ENCODE measurements around the gene ANXA6.

ANXA6 gene

DNA sequence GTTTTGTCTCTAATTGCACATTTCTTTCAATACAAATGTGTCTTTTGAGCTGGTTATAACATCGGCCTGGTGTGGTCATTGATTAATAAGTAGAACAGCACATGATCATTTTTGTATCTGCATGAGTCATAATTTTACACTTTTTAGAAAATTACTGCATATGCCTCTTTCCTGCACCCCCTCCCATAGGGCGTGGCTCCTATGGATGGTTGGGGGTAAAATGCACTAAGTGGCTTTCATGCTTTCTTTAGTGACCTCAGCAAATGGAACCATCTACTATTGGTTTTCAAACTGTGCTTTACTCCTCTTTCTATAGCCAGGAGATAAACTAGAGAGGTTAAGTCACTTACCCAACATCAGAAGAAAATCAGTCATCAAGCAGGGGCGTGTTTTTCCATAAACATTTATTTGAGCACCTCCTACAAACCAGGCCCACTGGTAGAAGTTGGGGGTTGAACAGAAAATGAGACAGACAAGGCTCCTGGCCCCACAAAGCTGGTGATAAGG is 3.8 kb downstream of the ANXA6 start:
- no peak for DNase-seq (ENCODE audit: low read depth, low spot score)

- DNase-seq (ENCODE audit: low read depth, low spot score), result no peak
Observed at GRCh38 chr5:151153300-151153699, 4.3 kb downstream of the ANXA6 start.

GRCh38 chr5:151151793-151152192 is 5.8 kb downstream of the ANXA6 start:
- DNase-seq (ENCODE audit: low read depth, low spot score), result no peak

- no peak for DNase-seq (ENCODE audit: low read depth, low spot score)
Observed at GRCh38 chr5:151151263-151151660, 6.3 kb downstream of the ANXA6 start.

GRCh38 chr5:151150471-151151262 is 6.9 kb downstream of the ANXA6 start:
- DNase-seq (ENCODE audit: low read depth, low spot score), result no peak

- no peak for DNase-seq (ENCODE audit: low read depth, low spot score)
Observed at GRCh38 chr5:151148583-151148982, 9.0 kb downstream of the ANXA6 start.

DNA sequence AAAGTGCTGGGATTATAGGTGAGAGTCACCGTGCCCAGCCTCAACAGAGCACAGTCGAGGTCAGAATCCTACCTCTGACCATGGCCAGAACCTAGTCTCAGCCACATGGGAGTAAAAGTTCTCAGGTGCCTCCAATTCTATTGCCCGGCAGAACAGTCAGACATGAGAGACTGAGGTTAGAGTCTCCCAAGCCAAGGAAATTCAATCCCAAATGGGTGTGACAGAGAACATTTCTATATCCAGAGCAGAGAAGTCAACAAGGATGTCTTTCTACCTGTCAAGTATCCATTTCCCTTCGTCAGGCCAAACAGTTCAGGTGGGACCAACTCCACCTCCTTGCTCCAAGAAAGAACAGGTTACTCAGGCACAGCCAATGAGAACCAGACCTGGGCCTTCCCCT is 10.5 kb downstream of the ANXA6 start:
- no peak for DNase-seq (ENCODE audit: low read depth, low spot score)

DNA sequence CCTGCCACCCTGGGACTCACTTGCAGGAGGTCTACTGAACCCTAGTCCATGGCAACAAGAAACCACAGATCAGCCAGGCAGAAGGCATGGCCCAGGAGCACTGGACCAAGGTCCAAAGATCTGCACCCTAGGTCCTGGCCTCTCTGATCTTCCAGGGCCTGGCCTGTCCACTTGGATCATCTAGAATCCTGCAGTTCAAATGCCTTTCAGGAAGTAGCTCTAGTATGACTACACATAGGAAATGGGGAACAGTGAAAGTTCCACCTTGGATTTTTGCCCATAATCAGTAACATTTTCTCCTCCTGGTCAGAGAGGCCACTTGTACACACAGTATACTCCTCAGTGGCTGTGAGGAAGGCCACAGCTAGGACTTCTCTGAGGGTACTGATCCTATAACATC is 11.5 kb downstream of the ANXA6 start:
- DNase-seq (ENCODE audit: low read depth, low spot score), result no peak

GRCh38 chr5:151144922-151145321 is 12.7 kb downstream of the ANXA6 start:
- DNase-seq (ENCODE audit: low read depth, low spot score), result no peak

DNA sequence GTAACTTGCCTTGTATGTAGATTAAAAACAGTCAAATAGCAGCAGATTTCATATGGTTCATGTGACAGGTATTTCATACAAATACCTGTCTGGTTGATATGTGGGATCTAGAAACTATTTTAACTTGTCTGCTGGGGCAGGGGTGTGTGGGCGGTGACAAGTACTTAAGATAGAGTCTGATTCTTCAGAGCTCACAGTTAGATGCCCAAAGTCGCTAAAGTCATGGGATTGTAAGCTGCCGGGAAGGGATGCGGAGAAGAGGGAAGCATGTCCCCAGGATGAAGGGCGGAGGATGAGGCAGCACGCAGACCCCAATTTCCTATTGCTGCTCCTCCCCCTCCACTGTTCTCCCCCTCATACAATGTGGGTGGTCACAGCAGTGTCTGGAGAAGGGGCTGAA is 13.3 kb downstream of the ANXA6 start:
- no peak for DNase-seq (ENCODE audit: low read depth, low spot score)

- DNase-seq (ENCODE audit: low read depth, low spot score), result no peak
Observed at GRCh38 chr5:151143645-151144044, 13.9 kb downstream of the ANXA6 start.

- DNase-seq (ENCODE audit: low read depth, low spot score), result no peak
Observed at GRCh38 chr5:151142933-151143332, 14.6 kb downstream of the ANXA6 start.

GRCh38 chr5:151141535-151141934 is 16.0 kb downstream of the ANXA6 start:
- no peak for DNase-seq (ENCODE audit: low read depth, low spot score)

- DNase-seq (ENCODE audit: low read depth, low spot score), result no peak
Observed at GRCh38 chr5:151140686-151141459, 16.7 kb downstream of the ANXA6 start.

GRCh38 chr5:151139646-151140045 is 17.9 kb downstream of the ANXA6 start:
- DNase-seq (ENCODE audit: low read depth, low spot score), result no peak

GRCh38 chr5:151139015-151139414 is 18.6 kb downstream of the ANXA6 start:
- DNase-seq (ENCODE audit: low read depth, low spot score), result no peak

DNA sequence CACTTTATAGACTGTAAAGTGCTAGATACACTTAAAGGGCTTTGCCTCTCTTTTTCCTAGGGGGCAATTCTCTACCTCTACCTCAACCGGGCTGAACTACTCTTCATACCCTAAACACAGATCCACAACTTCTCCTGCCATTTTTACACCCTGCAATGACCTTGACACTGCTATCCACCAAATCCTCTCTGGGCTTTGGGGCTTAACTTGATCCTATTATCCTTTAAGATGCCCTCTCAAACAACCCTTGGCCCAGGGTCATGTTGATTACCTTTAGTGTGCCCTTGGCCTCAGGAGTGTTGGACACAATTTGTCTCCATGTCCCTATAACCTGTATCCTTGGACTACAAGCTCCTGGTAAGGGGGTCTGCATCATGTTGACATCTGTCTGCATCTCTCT is 19.5 kb downstream of the ANXA6 start:
- DNase-seq (ENCODE audit: low read depth, low spot score), result no peak

- DNase-seq (ENCODE audit: low read depth, low spot score), result no peak
Observed at GRCh38 chr5:151137067-151137825, 20.3 kb downstream of the ANXA6 start.

DNA sequence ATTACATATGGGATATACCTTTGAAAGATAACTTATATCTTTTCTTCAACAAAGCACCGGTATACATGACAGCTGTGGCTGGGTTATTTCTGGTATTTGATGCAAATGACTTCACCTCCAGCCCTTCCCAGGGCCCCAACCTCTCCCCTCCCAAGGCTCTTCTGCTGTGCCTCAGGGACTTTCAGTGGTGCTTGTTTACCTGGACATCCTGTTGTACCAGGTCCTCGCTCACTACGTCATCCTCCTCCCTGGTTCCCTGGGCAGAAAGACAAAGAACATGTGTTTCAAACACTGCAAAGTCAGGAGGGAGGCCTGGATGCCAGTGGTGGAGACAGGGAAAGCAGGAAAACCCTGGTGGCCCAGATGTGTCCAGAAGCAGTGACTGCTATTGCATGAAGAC is 23.4 kb downstream of the ANXA6 start:
- no peak for DNase-seq (ENCODE audit: low read depth, low spot score)

- no peak for DNase-seq (ENCODE audit: low read depth, low spot score)
Observed at GRCh38 chr5:151132963-151133362, 24.6 kb downstream of the ANXA6 start.

- no peak for DNase-seq (ENCODE audit: low read depth, low spot score)
Observed at GRCh38 chr5:151130922-151131891, 26.4 kb downstream of the ANXA6 start.

Measured in iPS DF 19.7 (cell line).